ENCODE results near the gene TMPRSS11E. TPM values are rescaled to one million over a fixed set of nuclear protein-coding genes. Genes with fewer than 3 reads are reported as not detected.

TMPRSS11E gene
- total and polyA plus RNA-seq, 2 experiments from 2014 or later: 1.7 to 1.8 TPM

DNA sequence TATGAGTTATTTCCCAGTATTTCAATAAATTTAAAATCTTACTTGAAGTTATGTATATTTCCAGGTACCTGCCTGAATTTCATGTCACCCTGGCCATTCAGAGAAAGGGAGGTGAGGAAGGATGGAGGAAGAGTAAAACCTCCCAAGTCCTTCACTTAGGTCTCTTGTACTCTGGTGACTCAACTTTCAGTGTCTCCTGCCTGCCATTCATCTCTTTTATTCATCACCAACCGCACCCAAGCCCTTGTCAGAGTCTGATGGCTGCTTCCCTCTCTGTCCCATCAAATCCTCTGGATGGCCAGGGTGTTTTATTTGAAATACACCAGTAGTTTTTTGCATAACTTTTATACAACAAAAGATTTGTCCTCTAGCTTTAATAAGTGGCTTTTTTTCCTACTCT, 17.8 kb downstream of the TMPRSS11E start:
- H4K20me1 ChIP-seq (ENCODE audit: insufficient read depth, poor library complexity, severe bottlenecking): no peaks in the 10 kb centered on the region
- no peaks in the 10 kb centered on the region for H3K9me2 ChIP-seq (replicated peaks; ENCODE audit: insufficient read depth)
- H3K4me1 ChIP-seq (ENCODE audit: insufficient read depth): no peaks in the 10 kb centered on the region
- no peak for DNase-seq (ENCODE audit: low spot score)
- TF ChIP-seq EZH2 (IDR thresholded peaks at IDR 0.05; ENCODE audit: borderline replicate concordance): no peak
- no peak for TF ChIP-seq CTCF (IDR thresholded peaks at IDR 0.05; ENCODE audit: poor library complexity)
- no peak overlapping the region for H2AFZ ChIP-seq
- WGBS (ENCODE audit: low lambda C conversion rate, missing lambda C conversion rate): 96% methylated on average over 1 of the region's 1 CpG
- H3K27me3 ChIP-seq: no peaks in the 10 kb centered on the region
- H3K36me3 ChIP-seq (replicated peaks; ENCODE audit: insufficient read depth, low read depth): no peaks in the 10 kb centered on the region
- H3K9me3 ChIP-seq (ENCODE audit: low read depth): peaks cover 7% of the 10 kb centered on the region
- no peak overlapping the region for H3K4me3 ChIP-seq
- H3K27ac ChIP-seq: no peak overlapping the region
- no peak overlapping the region for H3K4me2 ChIP-seq
- no peaks in the 10 kb centered on the region for H3K79me2 ChIP-seq

GRCh38 chr4:68466185-68466584, 18.9 kb downstream of the TMPRSS11E start:
- TF ChIP-seq CTCF (IDR thresholded peaks at IDR 0.05; ENCODE audit: poor library complexity) (no peak), EZH2 (IDR thresholded peaks at IDR 0.05; ENCODE audit: borderline replicate concordance) (no peak), EZH2phosphoT487 (IDR thresholded peaks at IDR 0.05; ENCODE audit: low read depth, severe bottlenecking, unreplicated experiment) (no peak)
- Histone ChIP-seq H3K4me2 (no peak overlapping the region), H3K4me1 (ENCODE audit: insufficient read depth) (no peaks in the 10 kb centered on the region), H3K36me3 (replicated peaks; ENCODE audit: insufficient read depth, low read depth) (no peaks in the 10 kb centered on the region), H4K20me1 (ENCODE audit: insufficient read depth, poor library complexity, severe bottlenecking) (no peaks in the 10 kb centered on the region), H3K27me3 (no peaks in the 10 kb centered on the region), H3K9me2 (replicated peaks; ENCODE audit: insufficient read depth) (no peaks in the 10 kb centered on the region), H3K79me2 (no peaks in the 10 kb centered on the region), H3K9me3 (ENCODE audit: low read depth) (peaks cover 7% of the 10 kb centered on the region), H2AFZ (no peak overlapping the region), H3K27ac (no peak overlapping the region), H3K4me3 (no peak overlapping the region)
- WGBS (ENCODE audit: low lambda C conversion rate, missing lambda C conversion rate): 82% methylated on average over 2 of the region's 2 CpGs
- no peak for DNase-seq (ENCODE audit: low spot score)

- Histone ChIP-seq H3K79me2 (no peaks in the 10 kb centered on the region), H3K27ac (no peak overlapping the region), H3K4me1 (ENCODE audit: insufficient read depth) (no peaks in the 10 kb centered on the region), H3K27me3 (no peaks in the 10 kb centered on the region), H3K9me2 (replicated peaks; ENCODE audit: insufficient read depth) (no peaks in the 10 kb centered on the region), H4K20me1 (ENCODE audit: insufficient read depth, poor library complexity, severe bottlenecking) (no peaks in the 10 kb centered on the region), H3K4me3 (no peak overlapping the region), H3K9me3 (ENCODE audit: low read depth) (peaks cover 7% of the 10 kb centered on the region), H3K4me2 (no peak overlapping the region), H3K36me3 (replicated peaks; ENCODE audit: insufficient read depth, low read depth) (no peaks in the 10 kb centered on the region), H2AFZ (no peak overlapping the region)
- WGBS (ENCODE audit: low lambda C conversion rate, missing lambda C conversion rate): 81% methylated on average over 3 of the region's 3 CpGs
- TF ChIP-seq EZH2phosphoT487 (IDR thresholded peaks at IDR 0.05; ENCODE audit: low read depth, severe bottlenecking, unreplicated experiment): no peak
- no peak for TF ChIP-seq EZH2 (IDR thresholded peaks at IDR 0.05; ENCODE audit: borderline replicate concordance)
- TF ChIP-seq CTCF (IDR thresholded peaks at IDR 0.05; ENCODE audit: poor library complexity): no peak
- DNase-seq (ENCODE audit: low spot score): no peak
These were observed 19.5 kb downstream of the TMPRSS11E start for GRCh38 chr4:68466751-68467150.

- H4K20me1 ChIP-seq (ENCODE audit: insufficient read depth, poor library complexity, severe bottlenecking): no peaks in the 10 kb centered on the region
- H3K27me3 ChIP-seq: no peaks in the 10 kb centered on the region
- H3K36me3 ChIP-seq (replicated peaks; ENCODE audit: insufficient read depth, low read depth): no peaks in the 10 kb centered on the region
- no peak for DNase-seq (ENCODE audit: low spot score)
- H3K4me3 ChIP-seq: no peak overlapping the region
- TF ChIP-seq EZH2phosphoT487 (IDR thresholded peaks at IDR 0.05; ENCODE audit: low read depth, severe bottlenecking, unreplicated experiment) (no peak), CTCF (IDR thresholded peaks at IDR 0.05; ENCODE audit: poor library complexity) (no peak), EZH2 (IDR thresholded peaks at IDR 0.05; ENCODE audit: borderline replicate concordance) (no peak)
- H3K4me1 ChIP-seq (ENCODE audit: insufficient read depth): no peaks in the 10 kb centered on the region
- H3K4me2 ChIP-seq: no peak overlapping the region
- peaks cover 7% of the 10 kb centered on the region for H3K9me3 ChIP-seq (ENCODE audit: low read depth)
- no peaks in the 10 kb centered on the region for H3K79me2 ChIP-seq
- H3K27ac ChIP-seq: no peak overlapping the region
- H2AFZ ChIP-seq: no peak overlapping the region
- H3K9me2 ChIP-seq (replicated peaks; ENCODE audit: insufficient read depth): no peaks in the 10 kb centered on the region
These were observed 22.2 kb downstream of the TMPRSS11E start for GRCh38 chr4:68469482-68469881.

Data from hepatocyte (in vitro differentiated cells).